Stimulated activated CD4-positive, alpha-beta T cell treated with anti-CD3 and anti-CD28 coated beads, Interleukin-12 subunit alpha, Interleukin-12 subunit beta, amount 100 ng/mL, for 24 hours (primary cell): ENCODE data around the gene TMED7.

Experiments
- DNase-seq, 2 experiments: peaks; one replicate each; pipeline ENCODE4 v3.0.0-alpha.2; 2020; ENCODE audit warnings: low read depth in 2 of 2

The TMED7 gene

DNA sequence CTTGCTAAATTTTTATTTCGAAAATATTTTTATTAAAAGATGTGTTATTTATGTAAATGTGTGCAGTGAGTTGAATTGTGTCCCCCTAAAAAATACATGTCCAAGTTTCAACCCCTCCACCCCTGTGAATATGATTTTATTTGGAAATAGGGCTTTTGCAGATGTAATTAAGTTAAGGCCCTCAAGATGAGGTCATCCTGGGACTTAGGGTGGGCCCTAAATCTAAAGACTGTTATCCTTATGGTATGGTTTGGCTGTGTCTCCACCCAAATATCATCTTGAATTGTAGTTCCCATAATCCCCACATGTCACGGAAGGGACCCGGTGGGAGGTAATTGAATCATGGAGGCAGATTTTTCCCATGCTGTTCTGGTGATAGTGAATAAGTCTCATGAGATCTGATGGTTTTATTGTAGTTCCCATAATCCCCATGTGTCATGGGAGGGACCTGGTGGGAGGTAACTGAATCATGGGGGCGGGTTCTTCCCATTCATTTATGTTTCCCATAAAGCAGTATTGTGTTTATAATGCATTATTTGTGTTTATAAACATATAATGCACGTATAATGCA is 1.5 kb upstream of the TMED7 start:
- no peak for DNase-seq

- DNase-seq = no peak
Measured at GRCh38 chr5:115626445-115626823, 598 bp upstream of the TMED7 start.

- no peak for DNase-seq
Measured at GRCh38 chr5:115624994-115625393, 842 bp downstream of the TMED7 start.

- DNase-seq = no peak
Measured at GRCh38 chr5:115623658-115624057, 2.2 kb downstream of the TMED7 start.

- DNase-seq = no peak
Measured at GRCh38 chr5:115621365-115621900, 4.4 kb downstream of the TMED7 start.

DNA sequence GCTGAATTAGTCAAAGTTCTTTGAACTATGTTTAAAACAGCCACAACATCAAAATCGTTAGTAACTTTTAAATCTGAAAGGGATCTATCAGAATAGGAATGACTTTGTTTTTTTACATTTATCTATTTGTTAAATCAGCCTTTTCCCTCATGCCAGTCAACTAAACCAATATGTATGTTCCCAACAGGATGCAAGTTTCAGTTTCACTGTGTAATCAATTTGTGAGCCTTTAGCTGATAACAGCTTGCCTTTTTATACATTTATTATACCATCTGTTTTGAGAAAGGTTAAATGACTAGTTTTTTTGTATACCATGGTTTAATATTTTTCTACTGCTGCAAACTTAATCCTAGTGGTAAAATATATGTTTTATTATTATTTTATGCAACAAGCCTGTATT is 8.9 kb downstream of the TMED7 start:
- no peak for DNase-seq

- DNase-seq = no peak
Measured at GRCh38 chr5:115616472-115616871, 9.4 kb downstream of the TMED7 start.

DNA sequence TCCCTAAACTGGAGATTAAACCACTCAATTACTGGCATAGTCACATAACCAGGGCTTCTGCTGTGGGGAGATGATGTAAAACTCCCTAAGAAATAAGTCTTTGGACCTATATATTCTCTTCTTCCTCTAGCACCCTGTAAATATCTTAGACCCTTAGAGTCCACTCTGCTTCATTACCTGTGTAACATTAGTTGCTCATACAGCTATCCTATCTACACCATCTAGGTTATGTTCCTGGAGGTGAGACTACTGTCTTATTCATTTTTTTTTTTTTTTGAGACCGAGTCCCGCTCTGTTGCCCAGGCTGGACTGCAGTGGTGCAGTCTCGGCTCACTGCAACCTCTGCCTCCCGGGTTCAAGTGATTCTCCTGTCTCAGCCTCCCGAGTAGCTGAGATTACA is 14.0 kb downstream of the TMED7 start:
- DNase-seq = no peak

DNA sequence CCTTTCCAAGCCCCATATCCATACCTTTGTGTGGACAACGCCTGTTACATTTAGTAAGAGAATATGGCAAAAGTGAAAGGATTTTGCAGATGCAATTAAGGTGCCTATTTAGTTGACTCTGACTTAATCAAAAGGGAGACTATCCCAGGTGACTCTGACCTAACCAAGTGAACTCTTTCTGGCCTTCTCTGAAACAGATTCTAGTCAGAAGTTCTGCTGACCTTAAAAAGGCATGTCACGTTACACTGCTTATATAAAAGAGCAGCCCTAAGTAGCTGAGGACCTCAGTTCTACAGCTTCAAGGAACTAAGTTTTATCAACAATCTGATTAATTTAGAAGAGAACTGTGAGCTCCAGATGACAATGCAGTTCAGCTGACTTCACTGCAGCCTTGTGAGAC is 17.9 kb downstream of the TMED7 start:
- DNase-seq = no peak

DNA sequence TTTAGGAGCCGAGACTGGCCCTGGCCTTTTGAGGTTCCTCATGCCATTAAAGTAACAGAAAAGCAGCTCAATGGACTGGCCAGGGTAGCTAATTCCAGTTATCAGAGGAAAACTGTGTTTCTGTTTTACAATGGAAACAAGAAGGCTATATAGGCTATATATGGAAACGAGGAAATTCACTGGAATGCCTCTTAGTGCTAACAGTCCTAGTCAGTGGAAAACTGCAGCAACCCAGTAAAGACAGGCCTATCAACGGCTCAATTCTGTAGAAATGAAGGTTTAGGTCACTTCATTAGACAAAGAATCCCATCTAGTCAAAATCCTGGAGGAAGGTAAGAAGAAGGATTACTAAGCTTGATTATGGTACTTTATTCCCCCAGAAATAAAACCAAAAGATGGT is 20.4 kb downstream of the TMED7 start:
- no peak for DNase-seq

DNA sequence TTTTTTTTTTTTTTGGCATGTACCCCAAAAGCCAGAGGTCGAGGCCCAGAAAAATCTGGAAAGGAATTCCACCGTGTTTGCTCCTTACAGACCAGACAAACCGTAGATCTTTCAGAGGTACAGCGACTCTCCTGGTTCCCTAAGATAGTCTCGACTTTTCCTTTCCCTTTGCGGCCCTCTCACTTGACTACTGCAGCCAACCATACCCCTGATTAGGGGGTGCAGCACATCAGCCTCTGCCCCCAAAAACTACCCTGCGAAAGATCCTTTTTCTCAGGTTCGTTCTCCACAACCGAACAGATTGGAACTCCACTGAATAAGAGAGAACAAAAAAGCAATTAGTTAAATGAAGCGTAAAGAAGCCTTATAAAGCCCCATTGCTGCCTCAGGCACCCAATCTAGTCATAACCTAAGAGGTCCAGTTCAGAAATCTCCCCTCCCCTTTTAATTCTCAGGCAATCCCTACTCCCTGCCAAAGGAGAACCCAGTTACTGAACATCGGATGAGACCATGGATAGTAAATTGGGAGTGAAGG is 23.2 kb downstream of the TMED7 start:
- no peak for DNase-seq

GRCh38 chr5:115601701-115602590 is 23.9 kb downstream of the TMED7 start, which contains the start of gene TICAM2:
TSS of gene TICAM2 (minus strand) at chr5:115602479. CDS start at chr5:115581256, 21,223 bp downstream.
- peak; percentile 35 to 47 for DNase-seq

GRCh38 chr5:115600766-115601165 is 25.1 kb downstream of the TMED7 start:
- no peak for DNase-seq

DNA sequence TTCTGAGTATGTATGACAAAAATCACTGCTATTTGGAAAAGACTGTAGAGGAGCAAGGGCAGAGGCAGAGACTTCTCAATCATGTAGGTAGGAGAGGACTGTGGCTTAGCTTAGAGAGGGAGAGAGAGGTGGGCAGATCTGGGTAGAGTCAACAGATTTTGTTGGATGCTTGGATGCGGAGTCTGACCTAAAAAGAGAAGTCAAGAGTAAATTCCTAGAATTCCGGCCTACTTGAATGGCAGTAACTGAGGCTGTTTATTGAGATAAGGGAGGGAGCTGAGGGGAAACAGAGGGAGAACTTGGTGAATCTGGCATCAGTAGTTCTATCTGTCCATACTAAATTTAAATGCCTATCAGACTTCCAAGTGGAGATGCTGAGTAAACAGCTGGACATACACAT is 25.9 kb downstream of the TMED7 start:
- DNase-seq = no peak

DNA sequence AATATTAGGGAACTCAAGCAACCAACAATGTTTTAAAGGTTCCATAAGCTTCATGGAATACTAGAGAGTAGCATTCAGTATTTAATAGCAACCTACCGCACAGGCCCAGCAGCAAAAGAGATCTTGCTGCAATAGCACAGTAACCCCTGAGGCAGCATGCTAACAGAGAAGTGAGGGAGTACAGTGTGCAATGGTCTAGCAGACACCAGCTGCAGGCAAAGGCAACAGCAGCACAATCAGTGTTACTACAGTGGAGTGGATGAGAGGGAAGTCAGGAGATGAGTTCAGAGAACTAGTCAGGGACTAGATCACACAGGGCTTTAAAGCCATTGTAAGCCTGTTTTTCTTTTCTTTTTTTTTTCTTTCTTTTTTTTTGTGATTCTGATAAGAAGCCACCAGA is 26.3 kb downstream of the TMED7 start:
- DNase-seq = no peak

DNA sequence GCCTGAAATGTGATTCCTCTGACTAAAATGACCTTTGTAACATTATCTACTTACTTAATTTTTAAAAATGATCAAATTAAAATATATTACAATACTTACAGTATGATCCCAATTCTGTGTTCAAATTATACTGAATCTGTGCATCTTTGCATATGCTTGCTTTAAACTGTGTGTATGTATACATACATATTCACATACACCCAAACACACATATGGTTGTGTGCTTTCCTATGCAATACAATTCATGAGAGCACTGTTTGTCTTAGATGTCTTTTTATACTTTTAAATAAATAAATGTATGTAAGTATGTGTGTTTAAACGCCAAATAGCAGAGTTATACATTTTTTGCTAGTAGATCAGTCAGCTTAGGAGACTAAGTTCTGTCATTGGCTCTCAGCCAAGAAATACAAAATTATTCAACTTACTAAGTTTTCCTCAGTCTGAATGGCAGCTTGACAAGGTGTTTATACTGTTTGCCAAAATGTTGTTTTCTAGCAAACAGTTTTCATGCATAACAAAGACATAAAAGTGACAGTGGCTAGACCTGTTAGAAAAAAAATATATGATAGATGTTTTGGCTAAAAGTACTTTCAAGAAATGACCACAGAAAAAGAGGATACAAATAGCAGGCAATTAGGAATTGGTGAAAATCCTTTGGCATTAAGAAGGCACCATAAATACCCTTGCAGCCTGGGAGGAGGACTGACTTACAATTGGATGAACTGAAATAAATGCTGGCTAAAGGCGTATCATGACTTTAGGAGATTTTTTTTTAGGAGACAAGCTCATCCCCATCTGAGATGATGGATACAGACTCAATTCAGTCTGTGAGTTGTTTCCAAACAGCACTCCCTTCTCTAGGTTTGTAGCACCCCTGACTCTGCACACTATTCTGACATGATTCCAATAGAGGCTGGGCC is 31.4 kb downstream of the TMED7 start:
- no peak for DNase-seq

DNA sequence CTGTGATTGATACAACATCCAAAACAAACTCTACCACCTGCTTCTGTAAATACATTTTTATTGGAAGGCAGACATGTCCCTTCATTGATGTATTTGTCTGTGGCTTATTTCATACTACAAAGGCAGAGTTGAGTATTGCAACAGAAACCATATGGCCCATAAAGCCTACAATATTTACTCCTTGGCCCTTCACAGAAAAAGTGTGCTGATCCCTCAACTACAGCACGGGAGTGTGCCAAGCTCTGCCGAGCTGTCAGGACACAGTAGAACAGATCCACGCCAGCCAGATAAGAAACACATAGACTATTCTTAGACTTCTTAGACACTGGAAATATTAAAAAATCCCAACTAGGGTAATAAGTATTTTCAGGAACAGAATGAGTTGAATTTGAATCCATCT is 36.8 kb downstream of the TMED7 start:
- no peak for DNase-seq

DNA sequence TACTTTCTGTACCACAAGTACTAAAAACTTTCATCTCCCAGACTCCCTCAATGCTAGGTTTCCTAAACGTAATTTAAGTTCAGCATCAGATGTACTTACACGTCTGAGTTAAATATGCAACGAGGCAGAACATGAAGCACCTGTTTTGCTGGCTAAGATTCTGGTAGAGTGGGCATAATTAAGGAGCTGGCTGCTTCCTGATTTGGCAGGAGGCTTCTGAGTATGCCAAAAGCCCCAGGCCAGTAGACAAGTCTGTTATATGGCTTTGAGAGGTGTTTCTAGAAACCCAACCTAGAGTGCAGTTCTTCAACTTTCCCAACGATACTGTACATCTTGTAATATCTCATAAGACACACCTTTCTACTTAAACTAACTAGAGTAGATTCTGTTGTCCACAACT is 37.2 kb downstream of the TMED7 start:
- DNase-seq = no peak

DNA sequence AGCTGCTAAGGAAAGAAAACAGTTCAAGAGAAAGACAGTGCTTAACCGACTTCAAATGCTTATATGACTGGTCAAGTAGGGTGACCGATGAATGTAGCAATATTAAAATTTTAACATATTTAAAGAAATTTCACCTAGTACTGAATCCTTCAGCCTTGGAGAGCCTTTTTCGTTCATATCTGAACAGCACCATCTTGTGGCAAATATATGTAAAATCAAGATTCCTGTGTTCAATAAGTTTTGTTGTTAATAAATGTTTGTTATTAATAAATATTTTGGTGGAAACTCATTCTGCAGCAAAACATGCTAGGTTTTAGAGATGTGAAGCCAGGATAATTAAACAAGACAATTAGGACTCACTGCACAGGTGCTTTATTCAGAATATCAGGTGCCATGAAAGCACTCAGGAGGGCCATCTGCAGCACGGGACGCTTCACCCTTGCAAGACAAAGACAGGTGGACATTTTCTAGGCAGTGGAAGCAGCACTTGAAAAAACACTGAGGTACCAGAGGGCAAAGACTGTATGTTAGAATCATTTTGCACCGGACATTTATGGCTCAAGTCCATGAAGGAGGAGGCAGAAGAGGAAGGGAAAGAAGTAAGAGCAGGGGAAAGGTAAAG is 39.2 kb downstream of the TMED7 start:
- DNase-seq = no peak

GRCh38 chr5:115585265-115585664 is 40.6 kb downstream of the TMED7 start:
- no peak for DNase-seq

DNA sequence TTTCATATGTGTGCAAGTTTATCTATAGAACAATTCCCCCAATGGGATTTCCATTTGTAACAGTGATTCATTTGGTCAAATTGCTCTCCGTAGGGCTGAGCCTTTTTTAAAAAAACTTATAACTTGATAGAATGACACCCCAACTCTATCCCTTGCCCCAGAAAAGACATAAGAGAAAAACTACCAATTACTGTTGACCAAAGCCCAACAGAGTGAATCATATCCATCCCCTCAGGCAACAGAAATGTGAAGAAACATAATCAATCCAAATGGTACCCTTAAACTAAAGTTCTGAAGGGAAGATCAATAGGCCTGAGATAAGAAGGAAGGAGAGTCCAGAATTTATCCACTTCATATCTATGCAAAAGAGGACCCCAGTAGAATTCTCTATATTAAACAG is 41.3 kb downstream of the TMED7 start:
- no peak for DNase-seq
